Endothelial cell of umbilical vein (primary cell): ENCODE measurements around the gene SERPINA6.

Experiments used
- CTCF ChIP-seq, 2 donors: IDR thresholded peaks; 1 replicate in 1 of 2; 2 replicates in 1 of 2; pipeline ENCODE4 v1.5.1; 2011; ENCODE audit warnings: low read length in 2 of 2, mild to moderate bottlenecking in 2 of 2, moderate library complexity in 2 of 2, control low read depth in 1 of 2, inconsistent platforms in 1 of 2, low read depth in 1 of 2; ENCODE audit not compliant: insufficient read depth in 1 of 2; ENCODE audit errors: extremely low read depth in 1 of 2
- EZH2 ChIP-seq: IDR thresholded peaks from 2 replicates; pipeline ENCODE4 v1.6.1; 2012; ENCODE audit warnings: borderline replicate concordance, low read depth, mild to moderate bottlenecking, moderate library complexity, low read length, inconsistent platforms; ENCODE audit not compliant: severe bottlenecking

GRCh38 chr14:94278731-94279130, 44.4 kb downstream of the SERPINA6 start:
- TF ChIP-seq CTCF (IDR thresholded peaks at IDR 0.05; ENCODE audit: extremely low read depth in 1 of 2, insufficient read depth in 1 of 2, low read depth in 1 of 2, low read length in 2 of 2) (no peak), EZH2 (no peak)
